ENCODE results near the gene HELZ. TPM values are rescaled to one million over a fixed set of nuclear protein-coding genes. Genes with fewer than 3 reads are reported as not detected.

The HELZ gene
- polyA plus RNA-seq, 1 donor from 2014 or later = 42.7 TPM

DNA sequence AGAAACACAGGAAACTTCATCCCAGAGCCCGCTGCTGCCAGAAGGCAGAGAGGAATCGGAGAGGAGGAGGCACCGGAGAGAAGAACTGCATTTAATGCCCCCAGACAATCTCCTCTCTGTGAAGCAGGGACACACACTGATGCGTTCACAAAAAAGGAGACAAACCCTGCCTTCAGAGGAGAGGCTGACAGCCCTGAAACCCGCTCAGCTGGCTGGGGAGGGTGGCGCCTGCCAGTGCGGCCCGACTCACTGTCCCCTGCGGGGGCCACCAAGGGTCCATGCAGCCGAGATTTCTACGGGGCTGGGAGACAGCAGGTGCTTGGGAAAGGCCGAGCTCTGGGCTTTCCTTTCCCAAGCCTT lies 222.6 kb downstream of the HELZ start:
- H3K27me3 Mint-ChIP-seq = peaks cover 5% of the 10 kb centered on the region
- no peak overlapping the region for H3K27ac Mint-ChIP-seq
- H3K36me3 Mint-ChIP-seq = no peaks in the 10 kb centered on the region
- no peaks in the 10 kb centered on the region for H3K9me3 Mint-ChIP-seq
- no peaks in the 10 kb centered on the region for H3K4me1 Mint-ChIP-seq
- H3K4me3 Mint-ChIP-seq = no peak overlapping the region

DNA sequence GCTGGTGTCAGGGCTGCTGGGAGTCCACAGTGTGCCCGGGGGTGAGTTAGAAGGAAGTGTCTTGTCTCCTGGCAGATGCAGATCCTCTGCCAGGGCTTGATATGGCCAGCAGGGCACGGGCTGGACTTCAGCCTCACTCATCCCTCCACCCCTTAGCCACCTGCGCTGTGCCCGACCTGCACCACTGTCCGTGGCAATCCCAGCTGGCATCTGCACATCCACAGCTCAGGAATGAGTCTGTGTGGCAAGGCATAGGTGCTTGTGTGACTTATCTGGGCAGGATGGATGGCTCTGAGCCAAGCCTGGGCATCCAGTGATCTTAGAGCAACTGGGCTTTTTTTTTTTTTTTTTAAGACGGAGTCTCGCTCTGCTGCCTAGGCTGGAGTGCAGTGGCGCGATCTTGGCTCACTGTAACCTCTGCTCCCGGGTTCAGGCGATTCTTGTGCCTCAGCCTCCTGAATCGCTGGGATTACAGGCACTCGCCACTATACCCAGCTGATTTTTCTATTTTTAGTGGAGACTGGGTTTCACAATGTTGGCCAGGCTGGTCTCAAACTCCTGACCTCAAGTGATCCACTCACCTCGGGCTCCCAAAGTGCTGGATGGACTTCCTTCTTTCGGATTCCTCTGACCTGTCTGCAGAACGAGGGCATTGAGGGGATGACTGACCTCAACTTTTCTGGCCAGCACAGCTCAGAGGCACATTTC lies 223.1 kb downstream of the HELZ start:
- Mint-ChIP-seq H3K4me3 (no peak overlapping the region), H3K27ac (no peak overlapping the region), H3K36me3 (no peaks in the 10 kb centered on the region), H3K9me3 (no peaks in the 10 kb centered on the region), H3K27me3 (peaks cover 5% of the 10 kb centered on the region), H3K4me1 (no peaks in the 10 kb centered on the region)

DNA sequence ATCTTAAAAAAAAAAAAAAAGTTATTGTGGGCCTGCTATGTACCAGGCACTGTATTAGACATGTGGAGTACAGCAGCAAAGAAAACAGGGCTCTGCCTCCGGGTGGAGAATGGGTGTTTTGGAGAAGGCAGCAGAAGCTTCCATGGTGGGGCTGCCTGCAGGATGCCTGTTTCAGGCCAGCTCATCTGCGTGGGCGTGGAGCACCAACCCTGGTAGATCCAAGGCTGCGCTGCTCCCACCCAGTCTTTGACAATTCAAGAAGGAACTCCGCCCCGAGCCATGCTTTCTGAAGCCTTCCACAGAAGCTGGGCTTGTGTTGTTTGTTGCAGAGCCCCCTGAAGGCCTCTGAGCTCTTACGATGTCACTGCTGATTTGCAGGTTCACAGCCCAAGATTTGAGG lies 223.8 kb downstream of the HELZ start:
- Mint-ChIP-seq H3K4me1 (no peaks in the 10 kb centered on the region), H3K36me3 (no peaks in the 10 kb centered on the region), H3K27ac (no peak overlapping the region), H3K9me3 (no peaks in the 10 kb centered on the region), H3K4me3 (no peak overlapping the region), H3K27me3 (peaks cover 7% of the 10 kb centered on the region)

Other genes starting within 250 kb of the HELZ start
- not detected for gene CACNG1, start 200.6 kb downstream of the HELZ start, polyA plus RNA-seq
- 30.1 TPM for gene PSMD12, start 121.4 kb upstream of the HELZ start, polyA plus RNA-seq
- gene PITPNC1, start 132.1 kb upstream of the HELZ start, polyA plus RNA-seq = 26.0 TPM